ENCODE results near the gene RRAGA. TPM values are rescaled to one million over a fixed set of nuclear protein-coding genes. Genes with fewer than 3 reads are reported as not detected.

RRAGA gene
- total and polyA plus RNA-seq, 2 of the 8 experiments (the other 6 are each of a cell fraction or from before 2014, with no cell fraction given) = 45.6 to 46.5 TPM

- Histone ChIP-seq H3K4ac (replicated peaks; ENCODE audit: insufficient read length, low read depth, low read length) (no peak overlapping the region), H4K20me1 (replicated peaks in 1 of 2; ENCODE audit: control insufficient read depth in 1 of 2, insufficient read depth in 2 of 2, low read length in 2 of 2) (peaks cover 0 to 3% of the 10 kb centered on the region in 2 experiments), H3K79me2 (ENCODE audit: control insufficient read depth in 1 of 2, insufficient read depth in 2 of 2, low read length in 2 of 2) (no peaks in the 10 kb centered on the region), H3K9me3 (ENCODE audit: insufficient read depth in 2 of 2, low read depth in 1 of 2, low read length in 1 of 2) (no peaks in the 10 kb centered on the region), H2BK15ac (ENCODE audit: low read length) (no peak overlapping the region), H3K23ac (ENCODE audit: insufficient read length) (no peak overlapping the region), H3K36me3 (ENCODE audit: control insufficient read depth in 2 of 4, insufficient read depth in 4 of 4, low read length in 3 of 4) (peaks cover 10 to 72% (median 48%) of the 10 kb centered on the region in 4 experiments; a peak in 7 of 8 replicates), H3K18ac (ENCODE audit: extremely low read depth, low read length) (no peak overlapping the region), H3K14ac (ENCODE audit: insufficient read length) (no peak overlapping the region), H3K27ac (ENCODE audit: low read depth, low read length) (no peak overlapping the region), H3K4me3 (ENCODE audit: extremely low read depth in 1 of 4, insufficient read depth in 2 of 4, low read depth in 3 of 4, low read length in 4 of 4) (no peak overlapping the region), H4K8ac (ENCODE audit: extremely low read depth, insufficient read depth, low read length) (no peak overlapping the region), H4K5ac (ENCODE audit: insufficient read length, low read depth, low read length) (no peak overlapping the region), H2BK12ac (ENCODE audit: low read depth, low read length) (no peak overlapping the region), H2AFZ (ENCODE audit: low read length) (no peak overlapping the region), H3K4me2 (ENCODE audit: insufficient read depth in 1 of 2, low read depth in 2 of 2, low read length in 2 of 2) (no peak overlapping the region), H3K23me2 (ENCODE audit: low read depth, low read length) (no peaks in the 10 kb centered on the region), H3K4me1 (replicated peaks in 1 of 4; ENCODE audit: control insufficient read depth in 3 of 4, insufficient read depth in 4 of 4, low read length in 3 of 4) (no peaks in the 10 kb centered on the region), H2BK120ac (replicated peaks; ENCODE audit: low read depth, low read length) (no peak overlapping the region), H3K79me1 (ENCODE audit: low read depth, low read length) (no peaks in the 10 kb centered on the region), H2BK5ac (ENCODE audit: low read depth, low read length) (no peak overlapping the region), H2AK5ac (ENCODE audit: low read depth, low read length) (no peak overlapping the region), H2BK20ac (ENCODE audit: low read length) (no peak overlapping the region), H3K56ac (replicated peaks; ENCODE audit: insufficient read length, low read depth, low read length) (no peak overlapping the region), H4K91ac (replicated peaks; ENCODE audit: insufficient read length, low read length) (no peak overlapping the region), H3K9ac (replicated peaks in 1 of 4; ENCODE audit: extremely low read depth in 1 of 4, low read depth in 3 of 4, low read length in 3 of 4) (no peak overlapping the region), H3K27me3 (replicated peaks in 1 of 4; ENCODE audit: control insufficient read depth in 3 of 4, extremely low read depth in 1 of 4, insufficient read depth in 3 of 4, low read length in 3 of 4) (no peaks in the 10 kb centered on the region)
- 95% methylated on average over 1 of the region's 1 CpG; no CpG with 5 or more reads in 1 of the 2 experiments for WGBS, 2 experiments (ENCODE audit: extremely low coverage in 1 of 2, insufficient coverage in 1 of 2, insufficient read length in 1 of 2, insufficient replicate concordance in 2 of 2, low coverage in 1 of 2, low lambda C conversion rate in 2 of 2, missing lambda C conversion rate in 1 of 2)
- FAIRE-seq (no peak), DNase-seq (ENCODE audit: low read depth in 1 of 2, low spot score in 2 of 2) (no peak)
- ChIA-PET CTCF (ENCODE audit: partially characterized antibody) (interaction anchor here (4.6 kb wide), 1 partner anchor 12 kb away, joined by 20 read pairs; no protein-coding TSS in a partner anchor), POLR2A (ENCODE audit: partially characterized antibody) (interaction anchor here (0.7 to 1.8 kb wide), 4 partner anchors 18 to 304 kb away, joined by 3 to 5 read pairs (median 3); no protein-coding TSS in a partner anchor)
- no peak for TF ChIP-seq FOSL1 (IDR thresholded peaks at IDR 0.05; ENCODE audit: insufficient read depth, low read depth, low read length)
- no peak for TF ChIP-seq EZH2 (IDR thresholded peaks at IDR 0.05; ENCODE audit: low read depth, low read length, severe bottlenecking)
- TF ChIP-seq GABPA (IDR thresholded peaks at IDR 0.05; ENCODE audit: borderline replicate concordance, insufficient read depth, low read length) = no peak
- no peak for TF ChIP-seq POU5F1 (IDR thresholded peaks at IDR 0.05; ENCODE audit: low read depth, low read length)
- no peak for TF ChIP-seq BRCA1 (IDR thresholded peaks at IDR 0.05; ENCODE audit: low read depth, low read length)
- no peak for TF ChIP-seq TCF12 (IDR thresholded peaks at IDR 0.05; ENCODE audit: low read depth, low read length)
- TF ChIP-seq RXRA (IDR thresholded peaks at IDR 0.05; ENCODE audit: insufficient read depth, low read depth, low read length) = no peak
- no peak for TF ChIP-seq SP4 (IDR thresholded peaks at IDR 0.05; ENCODE audit: low read length)
- TF ChIP-seq RNF2 (IDR thresholded peaks at IDR 0.05; ENCODE audit: borderline replicate concordance, low read depth, low read length, missing control alignments, poor library complexity, severe bottlenecking) = no peak
Measured at GRCh38 chr9:19074836-19075235, 25.6 kb downstream of the RRAGA start.

All from H1 (cell line).